C1 segment of cervical spinal cord (tissue), 14 donors: ENCODE results near the gene AIPL1.
A peak's percentile ranks its signal among the peaks of the same experiment; 100 is the strongest.

Source experiments
- DNase-seq, 14 donors: peaks; one replicate each; lab custom pipeline; 2025; lab: John Stamatoyannopoulos, UW

The AIPL1 gene

DNA sequence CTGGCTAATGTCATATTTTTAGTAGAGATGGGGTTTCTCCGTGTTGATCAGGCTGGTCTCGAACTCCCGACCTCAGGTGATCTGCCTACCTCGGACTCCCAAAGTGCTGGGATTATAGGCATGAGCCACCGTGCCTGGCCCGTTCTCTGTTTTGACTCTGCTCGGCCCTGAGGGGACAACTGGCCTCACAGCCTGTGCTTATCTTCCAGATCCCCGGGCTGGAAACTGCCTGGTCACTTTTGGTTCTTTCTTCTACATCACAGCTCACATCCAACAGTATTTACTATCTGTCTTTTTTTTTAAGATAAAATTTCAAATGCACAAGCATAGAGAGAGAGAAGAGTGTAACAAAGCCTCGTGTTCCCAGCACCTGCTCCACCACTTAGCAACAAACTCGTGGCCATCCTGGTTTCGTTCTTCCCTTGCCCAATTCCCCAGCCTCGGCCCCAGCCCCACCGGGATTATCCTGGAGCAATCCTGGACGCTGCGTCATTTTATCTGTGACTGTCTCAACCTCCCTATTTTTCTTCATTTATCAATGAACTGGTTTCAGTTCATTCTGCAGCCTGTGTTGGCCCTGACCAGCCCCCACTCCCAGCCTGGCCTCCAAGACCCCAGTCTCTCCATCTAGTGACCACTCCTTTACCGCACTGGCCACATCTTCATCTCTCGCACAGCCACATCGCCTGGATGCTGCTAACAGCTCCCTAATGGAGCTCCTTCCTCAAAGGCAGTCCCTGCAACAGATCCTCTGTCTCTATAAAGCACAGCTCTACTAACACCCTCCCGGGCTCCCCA, 30.5 kb upstream of the AIPL1 start:
- no peak for DNase-seq

DNA sequence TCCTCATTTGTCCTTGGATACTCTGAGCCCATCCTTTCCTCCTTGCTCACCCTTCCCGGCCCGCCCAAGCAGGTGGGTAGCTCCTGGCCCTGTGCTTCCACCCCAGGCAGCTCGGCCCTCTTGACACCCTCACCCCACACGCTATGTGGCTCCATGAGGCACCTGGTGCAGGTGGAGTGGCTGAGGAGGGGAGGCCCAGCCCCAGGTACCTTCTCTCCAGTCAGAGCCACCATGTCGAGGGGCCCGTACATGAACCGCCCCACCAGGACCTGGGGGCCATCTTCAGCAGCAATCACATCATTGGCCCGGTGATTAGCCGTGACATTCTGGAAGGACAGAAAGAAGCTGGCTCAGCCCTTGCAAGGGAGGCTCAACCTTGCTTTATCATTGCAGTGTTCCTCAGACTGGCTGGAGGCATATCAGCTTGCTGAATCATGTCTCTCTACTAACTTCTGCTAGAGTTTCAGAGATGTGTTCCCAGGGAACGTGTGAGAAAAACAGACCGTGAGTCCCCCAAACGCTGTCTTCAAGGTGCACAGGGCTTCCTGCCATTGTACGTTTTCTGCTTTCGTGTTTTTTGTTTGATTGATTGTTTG, 29.6 kb upstream of the AIPL1 start:
- no peak for DNase-seq

DNA sequence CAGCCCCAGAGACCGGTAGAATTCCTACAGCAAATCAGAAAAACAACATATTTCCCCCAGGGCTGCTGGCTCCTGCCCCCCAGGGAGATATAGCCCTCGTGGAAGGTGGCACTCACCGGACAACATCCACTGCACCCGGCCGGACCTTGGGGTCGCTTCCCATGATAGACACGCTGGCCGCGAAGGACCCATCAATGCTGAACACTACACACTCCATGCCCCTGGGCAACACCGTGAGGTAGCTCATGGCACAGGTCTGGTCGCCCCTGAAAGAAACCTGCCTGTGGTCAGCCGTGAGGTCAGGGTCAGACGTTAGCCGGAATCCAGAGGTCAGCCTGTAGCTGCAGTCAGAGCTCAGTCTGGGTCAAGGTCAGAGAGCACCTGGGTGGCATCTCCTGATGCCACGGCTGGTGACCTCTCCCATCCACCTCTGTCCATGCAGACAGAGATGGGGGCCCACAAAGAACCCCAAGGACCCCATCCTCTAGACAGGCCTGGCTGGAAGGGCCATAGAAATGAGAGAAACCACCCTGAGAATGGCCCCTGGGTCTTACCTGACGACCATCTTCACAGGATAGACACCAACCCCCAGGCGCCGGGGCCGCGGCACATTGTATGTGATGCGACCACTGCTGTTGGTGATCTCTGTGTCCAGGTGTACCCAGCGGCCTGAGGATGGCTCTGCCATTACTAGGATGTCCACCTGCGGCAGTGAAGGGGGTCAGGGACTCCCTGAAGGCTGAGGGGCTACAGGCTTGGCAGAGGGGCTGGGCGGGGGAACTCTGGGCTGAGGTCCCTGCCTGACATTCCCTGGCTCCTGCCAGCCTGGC, 28.9 kb upstream of the AIPL1 start:
- DNase-seq: no peak

DNA sequence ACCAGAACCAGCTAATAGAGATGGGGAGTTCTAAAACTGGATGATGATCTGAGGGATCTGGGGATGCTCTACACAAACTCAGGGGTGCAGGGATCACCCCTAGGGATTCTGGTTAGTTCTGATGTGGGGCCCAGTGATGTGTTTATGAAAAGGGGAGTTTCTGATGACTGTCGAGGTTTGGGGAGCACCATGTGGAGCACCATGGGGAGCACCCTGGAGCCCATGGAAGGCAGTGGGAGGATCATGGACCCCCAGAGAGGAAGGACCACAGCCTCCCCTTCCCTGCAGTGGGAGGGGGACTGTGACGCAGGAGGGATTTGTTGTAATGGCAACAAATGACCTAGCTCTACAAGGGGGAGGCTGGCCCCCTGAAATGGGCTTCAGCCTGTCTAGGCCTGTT, 27.8 kb upstream of the AIPL1 start:
- no peak for DNase-seq

DNA sequence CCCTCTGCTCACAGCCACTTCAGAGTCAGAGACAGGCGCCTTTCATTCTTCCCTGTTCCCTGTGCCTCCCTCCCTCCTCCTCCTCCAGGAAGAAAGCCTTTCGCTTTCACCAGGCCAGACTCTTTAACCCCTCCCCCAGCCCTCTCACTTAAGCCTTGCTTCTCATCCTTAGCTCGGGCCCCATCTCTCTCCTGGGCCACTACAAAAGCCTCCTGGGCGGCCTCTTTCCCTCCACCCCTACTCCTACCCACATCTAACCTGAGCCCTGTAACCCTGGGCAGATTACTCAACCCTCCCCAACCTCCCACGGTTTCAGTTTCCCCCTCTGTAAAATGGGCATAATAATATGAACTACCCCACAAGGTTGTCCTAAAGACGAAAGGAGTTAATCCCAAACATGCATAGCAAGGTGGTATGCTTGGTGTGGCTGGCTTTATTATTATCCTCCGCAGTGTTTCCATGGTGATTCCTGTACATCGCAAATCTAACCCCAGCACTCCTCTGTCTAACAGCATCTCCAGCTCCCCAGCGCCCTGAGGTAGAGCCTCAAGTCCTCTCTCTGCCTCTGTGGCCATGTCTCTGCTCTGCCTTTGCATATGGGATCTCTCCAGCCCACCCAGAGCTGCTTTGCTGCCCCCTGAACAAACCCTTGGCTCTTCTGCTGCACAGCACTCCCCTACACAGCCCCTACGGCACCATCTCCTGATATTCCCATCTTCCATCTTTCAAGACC, 27.0 kb upstream of the AIPL1 start:
- no peak for DNase-seq

DNA sequence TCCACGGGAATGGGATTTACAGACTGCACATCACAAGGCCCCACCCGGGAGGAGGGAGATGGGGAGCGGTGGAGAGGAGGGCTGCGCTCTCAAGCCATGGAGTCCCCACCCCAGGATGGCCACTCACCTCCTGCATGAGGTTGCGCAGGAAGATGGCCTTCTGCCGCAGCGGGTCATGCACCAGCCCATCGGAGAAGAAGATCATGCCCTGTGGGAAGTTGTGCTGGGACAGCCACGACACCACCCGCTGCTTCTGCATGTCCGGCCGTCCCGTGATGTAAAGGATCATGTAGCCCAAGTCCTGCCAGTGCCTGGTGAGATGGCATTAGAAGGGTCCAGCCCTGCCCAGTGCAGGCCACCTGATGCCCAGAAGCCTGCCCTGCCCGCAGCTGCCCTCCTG, 26.3 kb upstream of the AIPL1 start:
- DNase-seq: no peak

DNA sequence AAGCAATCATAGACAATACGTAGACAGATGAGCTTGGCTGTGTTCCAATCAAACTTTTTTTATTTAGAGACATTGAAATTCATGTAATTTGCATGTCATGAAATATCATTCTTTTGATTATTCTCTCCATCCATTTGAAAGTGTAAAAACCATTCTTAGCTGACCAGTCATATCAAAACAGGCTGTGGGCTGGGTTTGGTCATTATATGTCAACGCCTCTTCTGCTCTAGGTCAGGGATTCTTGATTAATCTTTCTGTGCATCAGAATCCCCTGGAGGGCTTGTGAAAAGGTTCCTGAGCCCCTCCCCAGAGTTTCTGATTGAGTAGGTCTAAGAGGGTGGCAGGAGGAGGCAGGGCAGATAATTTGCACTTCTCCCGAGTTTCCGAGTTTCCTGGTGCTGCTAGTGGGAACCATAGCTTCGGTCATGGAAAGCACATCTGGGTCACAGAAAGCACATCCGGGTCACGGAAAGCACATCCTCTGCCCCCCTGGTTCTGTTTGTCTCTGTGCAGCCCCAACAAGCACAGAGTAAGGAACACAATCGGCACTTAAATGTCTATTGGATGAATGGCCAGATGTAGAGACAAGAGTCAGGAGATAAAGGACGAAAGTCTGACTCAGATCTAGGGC, 25.7 kb upstream of the AIPL1 start:
- DNase-seq: no peak

DNA sequence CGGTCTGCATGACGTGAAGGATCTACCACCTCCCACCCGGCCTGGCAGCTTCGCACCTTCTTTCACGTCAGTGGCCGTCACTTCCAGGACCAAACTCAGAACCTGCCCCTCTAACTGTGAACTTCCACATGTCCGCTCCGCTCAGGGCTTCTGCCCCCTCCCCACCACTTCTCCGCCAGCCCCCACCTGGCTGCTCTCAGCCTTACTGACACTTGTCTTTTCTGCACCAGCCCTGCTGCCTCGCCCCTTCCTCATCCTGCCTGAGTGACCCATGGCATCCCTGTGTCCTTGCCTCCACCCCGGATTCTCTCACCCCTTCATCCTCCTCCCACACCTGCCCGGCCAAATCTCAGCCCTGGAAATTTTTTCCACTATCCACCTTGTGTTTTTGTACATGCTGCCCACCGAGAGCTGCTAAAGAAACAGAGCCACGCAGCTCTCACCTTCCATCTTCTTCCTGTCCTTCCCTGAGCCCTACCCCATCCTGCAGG, 23.6 kb upstream of the AIPL1 start:
- DNase-seq: no peak

DNA sequence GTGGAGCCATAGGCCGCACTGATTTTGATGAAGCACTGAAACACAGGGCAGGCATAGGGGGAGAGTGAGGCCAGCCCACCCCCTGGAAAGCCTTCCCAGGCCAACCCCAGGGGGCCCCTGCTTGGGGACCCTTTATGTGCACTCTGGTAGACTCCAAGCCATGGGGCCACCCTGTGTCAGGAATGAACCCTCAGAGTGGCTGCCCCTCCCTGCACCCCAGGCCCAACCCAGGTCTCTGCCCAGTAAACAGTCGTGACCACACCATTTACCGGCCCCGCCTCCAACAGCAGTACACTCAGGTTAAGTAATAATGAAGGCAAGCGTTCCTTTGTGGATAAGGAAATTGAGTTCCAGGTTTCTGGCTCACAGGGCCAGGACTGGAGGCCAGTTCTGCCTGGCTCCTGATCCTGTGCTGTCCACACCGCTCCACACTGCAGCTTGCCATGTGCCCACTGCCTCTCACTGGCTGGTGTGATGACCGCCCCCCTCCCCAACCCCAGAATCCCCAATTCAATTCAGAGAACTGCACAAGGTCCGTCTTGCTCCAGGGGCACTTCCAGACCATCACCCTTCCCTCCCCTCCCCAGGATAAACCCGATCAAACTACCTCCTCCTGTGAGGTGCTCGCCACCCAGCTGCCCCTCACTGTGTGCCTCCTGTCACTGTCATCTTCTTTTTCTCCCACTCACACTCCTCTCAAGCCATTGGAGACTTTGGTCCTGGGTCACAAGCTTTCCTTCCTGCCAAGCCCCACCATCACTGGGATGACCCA, 23.0 kb upstream of the AIPL1 start:
- DNase-seq: no peak

DNA sequence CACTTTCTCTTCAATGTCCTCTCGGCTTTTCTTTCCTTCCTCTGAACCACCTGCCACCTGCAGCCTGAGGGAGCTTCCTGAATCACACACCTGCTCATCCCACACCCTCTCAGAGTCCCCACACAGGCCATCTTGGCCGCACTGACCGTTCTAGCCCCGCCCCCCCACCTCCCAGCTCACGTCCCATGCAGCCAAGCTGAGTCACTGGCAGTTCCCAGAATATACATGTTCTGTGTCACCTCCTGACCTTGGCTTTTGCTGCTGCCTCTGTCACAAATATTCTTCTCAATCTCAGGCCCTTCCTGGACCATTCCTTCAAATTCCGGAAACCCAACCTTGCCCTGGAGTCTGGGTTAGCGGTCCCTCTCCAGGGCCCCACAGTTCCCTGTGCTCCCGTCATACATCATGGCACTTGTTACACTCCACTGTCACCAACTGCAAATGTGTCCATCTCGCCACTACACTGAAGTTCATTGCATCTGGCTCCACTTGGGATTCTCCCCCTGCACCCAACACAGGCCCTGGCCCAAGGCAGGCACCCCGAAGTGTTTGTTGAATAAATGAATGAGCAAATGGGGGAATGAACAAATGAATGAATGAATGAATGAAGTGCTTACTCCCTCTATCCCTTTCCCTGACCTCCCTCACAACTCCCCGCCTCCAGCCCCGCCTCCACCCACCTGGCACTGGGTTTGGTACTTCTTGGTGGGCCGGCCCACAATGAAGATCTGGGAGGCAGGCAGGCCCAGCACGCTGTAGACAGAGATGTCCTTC, 22.2 kb upstream of the AIPL1 start:
- DNase-seq: no peak

DNA sequence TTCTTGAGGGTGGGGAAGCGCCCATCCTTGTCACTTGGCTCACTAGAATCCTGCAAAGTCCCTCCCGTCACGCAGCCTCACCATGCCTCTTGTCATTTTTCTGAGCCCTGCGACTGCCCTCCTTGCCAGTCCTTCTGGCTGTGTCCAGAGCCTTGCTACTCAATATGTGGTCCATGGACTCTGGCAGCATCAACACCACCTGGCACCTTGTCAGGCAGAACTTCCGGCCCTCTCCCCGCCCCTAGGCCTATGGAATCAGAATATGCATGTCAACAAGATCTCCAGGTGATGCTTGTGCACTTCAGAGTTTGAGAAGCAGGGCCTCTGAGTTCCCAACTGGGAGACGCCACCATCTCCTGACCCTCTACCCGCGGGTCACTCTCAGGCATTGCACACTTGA, 21.4 kb upstream of the AIPL1 start:
- no peak for DNase-seq

DNA sequence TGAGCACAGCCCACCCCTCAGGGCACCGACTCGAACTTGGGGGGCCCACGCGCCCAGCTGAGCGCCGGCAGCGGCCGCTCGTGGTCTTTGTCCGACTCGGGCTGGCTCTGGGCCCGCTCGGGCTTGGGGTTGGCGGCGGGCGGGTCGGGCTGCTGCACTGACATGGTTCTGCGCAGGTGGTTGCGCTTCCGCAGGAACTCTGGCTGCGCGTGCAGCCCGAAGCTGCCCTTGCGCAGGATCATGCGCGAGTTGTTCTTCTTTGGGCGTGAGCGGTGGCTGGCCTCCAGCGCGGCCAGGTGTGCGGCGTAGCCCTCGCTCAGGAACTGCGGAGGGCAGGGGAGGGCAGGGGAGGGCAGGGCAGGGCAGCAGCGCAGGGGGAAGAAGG, 20.4 kb upstream of the AIPL1 start:
- DNase-seq: peak in 1 of 14 donors; percentile 3

DNA sequence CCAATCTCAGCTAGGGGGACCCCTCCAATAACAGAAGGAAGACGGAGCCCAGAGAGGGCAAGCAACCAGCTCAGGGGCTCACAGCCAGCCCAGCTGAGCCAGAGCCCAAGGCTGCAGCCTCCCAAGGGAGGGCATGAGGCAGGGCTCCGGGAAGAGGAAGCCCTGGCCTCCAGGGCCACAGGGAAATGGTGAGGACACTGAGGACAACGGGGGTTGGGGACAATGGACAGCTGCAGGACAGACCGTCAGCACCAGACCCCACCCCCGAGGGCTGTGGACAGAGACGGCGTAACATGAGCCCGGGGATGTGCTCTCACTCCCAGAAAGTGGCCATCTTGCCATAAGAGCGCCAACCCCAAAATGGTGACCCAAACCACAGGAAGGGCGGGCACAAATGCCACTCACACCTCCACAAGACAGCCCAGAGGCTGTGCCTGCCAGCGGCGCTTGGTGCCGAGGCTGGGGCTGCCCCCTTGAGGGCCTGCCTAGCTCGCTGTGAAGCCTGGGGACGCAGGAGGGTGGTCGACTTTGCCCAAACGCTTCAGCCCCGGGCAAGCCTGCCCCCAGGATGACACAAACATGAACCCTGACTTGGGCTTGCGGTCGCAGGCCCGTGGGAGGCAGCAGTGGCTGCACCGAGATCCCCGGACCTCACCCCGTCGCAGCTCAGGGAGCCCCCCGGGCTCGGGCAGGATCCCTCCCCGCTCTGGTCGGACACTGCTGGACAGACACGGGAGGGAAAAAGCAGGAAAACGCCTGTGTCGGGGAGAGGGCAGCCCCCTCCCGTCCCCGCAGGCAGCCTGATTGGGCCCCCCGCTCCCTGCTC, 19.8 kb upstream of the AIPL1 start:
- no peak for DNase-seq

DNA sequence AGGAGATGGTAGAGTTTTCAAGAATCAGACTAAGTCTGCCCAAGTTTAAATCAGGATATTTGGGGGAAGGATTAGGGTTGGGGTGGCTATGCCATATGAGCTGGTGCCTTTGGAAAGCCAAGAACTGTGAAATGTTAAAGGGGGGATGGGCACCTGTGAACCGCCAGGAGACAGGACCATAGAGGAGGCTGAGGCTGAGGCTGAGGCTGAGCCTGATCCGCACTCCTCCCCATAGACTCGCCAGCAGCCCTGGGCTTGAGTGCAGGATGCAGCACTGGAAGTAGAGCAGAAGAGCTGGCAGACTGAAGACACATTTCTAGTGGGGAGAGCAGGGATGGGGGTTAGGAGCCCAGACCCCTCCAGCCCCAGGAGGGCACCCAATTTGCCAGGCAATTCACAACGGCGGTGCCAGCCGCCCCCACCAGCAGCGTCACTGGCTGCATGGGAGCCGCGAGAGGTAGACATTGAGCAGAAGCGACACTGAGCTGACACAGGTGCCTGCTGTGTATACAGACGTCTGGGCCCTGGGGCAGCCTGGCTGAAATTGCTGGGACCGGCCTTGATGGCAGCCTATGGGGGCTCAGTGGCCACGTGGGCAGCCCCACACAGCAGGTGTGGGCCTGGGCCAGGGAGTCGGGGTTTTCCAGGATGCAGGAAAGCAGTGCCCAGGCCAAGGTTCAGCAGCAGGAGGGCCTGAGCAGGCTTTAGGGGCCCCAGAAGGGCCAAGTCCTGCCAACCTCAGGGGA, 18.5 kb upstream of the AIPL1 start:
- no peak for DNase-seq

DNA sequence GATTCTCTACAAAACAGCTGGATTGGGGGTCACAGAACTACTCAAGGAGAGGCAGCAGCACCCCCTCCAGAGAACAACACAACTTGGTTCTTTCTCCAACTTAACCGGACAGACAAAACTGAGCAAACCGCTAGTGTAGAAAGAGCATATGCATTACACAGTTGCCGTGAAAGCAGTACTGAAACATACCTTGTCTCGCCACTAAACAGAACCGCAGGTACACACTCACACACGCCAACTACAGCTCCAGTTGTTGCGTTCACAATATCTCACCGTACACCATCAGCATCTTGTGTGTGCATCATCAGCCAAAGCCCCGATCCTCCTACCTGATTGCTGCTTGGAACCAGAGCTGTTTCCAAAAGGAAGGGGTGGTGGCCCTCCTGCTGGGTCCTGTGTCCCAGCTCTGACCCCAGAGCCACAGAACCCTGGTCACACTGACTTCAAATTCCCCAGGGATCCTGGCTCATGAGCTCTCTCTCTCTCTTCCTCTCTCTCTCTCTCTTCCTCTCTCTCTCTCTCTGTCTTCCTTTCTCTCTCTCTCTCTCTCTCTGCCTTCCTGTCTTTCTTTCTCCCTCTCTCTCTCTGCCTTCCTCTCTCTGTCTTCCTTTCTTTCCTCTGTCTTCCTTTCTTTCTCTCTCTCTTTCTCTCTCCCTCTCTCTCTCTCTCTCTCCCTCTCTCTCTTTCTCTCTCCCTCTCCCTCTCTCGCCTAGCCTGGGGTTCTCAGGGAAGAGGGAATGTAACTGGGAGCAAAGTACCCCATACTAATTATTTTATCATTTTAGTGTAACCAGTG, 17.7 kb upstream of the AIPL1 start:
- DNase-seq: no peak

DNA sequence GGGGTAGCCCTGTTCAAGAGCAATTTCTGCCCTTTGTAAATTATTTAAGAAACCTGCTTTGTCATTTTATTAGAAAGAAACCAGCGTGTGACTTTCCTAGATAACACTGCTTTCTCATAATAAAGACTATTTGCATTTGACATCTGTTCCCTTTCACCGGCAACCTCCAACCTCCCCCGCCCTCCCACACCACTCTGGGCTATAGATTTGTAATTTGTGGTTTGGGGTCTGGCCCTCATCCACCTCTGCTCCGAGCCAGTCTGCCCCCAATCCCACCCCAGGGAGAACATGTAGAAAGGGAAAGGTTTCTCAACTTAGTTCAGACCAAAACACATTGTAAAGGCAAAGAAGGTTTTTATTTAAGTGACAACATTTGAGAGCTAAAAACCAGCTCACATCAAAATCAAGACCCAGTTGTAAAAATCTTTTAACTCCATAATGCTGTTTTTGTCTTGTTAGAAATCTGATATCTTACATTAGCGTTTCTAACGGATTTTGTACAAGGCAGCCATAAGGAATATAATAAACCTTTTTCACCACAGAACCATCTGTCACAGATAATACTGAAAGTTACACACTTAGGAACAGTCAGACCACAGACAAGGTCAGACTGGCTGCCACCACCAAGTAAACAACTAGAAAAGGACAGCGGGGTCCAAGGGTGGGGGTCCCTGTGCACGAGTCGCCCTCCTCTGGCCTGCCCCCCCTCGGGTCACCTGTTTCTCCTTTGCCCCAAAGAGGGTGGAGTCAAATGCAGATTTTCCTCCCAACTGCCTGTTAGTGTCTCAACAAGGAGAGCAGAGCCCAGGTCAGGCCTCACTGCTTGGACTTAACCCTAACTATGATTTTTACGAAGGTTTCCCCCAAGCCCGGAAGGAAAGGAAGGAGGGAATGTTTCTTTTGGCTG, 16.3 kb upstream of the AIPL1 start:
- no peak for DNase-seq
